ENCODE data around the gene SEC22C.

DNA sequence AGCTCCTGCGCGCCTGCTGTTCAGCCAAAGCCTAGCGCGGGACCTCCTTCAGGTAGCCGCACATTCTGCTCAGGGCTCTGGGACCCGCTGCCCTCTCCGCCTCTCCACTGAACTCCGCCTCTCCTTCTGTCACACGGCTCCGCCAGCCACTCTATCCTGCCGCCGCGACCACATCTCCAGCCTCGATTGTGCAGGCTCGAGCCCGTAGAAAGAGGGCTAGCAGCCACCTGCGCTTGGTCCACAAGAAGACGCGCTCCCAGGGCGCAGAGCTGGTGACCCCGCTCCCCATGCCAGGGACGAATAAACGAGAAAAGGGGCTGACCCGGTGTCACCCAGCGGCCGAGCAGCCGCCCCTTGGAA, 80.5 kb downstream of the SEC22C start:
- no peak for TF ChIP-seq NCOA5 (CRISPR knock-in tag; IDR thresholded peaks at IDR 0.05)
- TF ChIP-seq, protein P1, sequence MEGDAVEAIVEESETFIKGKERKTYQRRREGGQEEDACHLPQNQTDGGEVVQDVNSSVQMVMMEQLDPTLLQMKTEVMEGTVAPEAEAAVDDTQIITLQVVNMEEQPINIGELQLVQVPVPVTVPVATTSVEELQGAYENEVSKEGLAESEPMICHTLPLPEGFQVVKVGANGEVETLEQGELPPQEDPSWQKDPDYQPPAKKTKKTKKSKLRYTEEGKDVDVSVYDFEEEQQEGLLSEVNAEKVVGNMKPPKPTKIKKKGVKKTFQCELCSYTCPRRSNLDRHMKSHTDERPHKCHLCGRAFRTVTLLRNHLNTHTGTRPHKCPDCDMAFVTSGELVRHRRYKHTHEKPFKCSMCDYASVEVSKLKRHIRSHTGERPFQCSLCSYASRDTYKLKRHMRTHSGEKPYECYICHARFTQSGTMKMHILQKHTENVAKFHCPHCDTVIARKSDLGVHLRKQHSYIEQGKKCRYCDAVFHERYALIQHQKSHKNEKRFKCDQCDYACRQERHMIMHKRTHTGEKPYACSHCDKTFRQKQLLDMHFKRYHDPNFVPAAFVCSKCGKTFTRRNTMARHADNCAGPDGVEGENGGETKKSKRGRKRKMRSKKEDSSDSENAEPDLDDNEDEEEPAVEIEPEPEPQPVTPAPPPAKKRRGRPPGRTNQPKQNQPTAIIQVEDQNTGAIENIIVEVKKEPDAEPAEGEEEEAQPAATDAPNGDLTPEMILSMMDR (CRISPR knock-in tag; IDR thresholded peaks at IDR 0.05) = no peak
- TF ChIP-seq, protein P2, sequence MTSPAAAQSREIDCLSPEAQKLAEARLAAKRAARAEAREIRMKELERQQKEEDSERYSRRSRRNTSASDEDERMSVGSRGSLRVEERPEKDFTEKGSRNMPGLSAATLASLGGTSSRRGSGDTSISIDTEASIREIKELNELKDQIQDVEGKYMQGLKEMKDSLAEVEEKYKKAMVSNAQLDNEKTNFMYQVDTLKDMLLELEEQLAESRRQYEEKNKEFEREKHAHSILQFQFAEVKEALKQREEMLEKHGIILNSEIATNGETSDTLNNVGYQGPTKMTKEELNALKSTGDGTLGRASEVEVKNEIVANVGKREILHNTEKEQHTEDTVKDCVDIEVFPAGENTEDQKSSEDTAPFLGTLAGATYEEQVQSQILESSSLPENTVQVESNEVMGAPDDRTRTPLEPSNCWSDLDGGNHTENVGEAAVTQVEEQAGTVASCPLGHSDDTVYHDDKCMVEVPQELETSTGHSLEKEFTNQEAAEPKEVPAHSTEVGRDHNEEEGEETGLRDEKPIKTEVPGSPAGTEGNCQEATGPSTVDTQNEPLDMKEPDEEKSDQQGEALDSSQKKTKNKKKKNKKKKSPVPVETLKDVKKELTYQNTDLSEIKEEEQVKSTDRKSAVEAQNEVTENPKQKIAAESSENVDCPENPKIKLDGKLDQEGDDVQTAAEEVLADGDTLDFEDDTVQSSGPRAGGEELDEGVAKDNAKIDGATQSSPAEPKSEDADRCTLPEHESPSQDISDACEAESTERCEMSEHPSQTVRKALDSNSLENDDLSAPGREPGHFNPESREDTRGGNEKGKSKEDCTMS (CRISPR knock-in tag; conservative IDR thresholded peaks at IDR 0.05) = no peak
- TF ChIP-seq ZNF629 (CRISPR knock-in tag; conservative IDR thresholded peaks at IDR 0.05) = no peak
- TF ChIP-seq ZNF362 (CRISPR knock-in tag; IDR thresholded peaks at IDR 0.05; ENCODE audit: borderline replicate concordance) = no peak
- no peak for TF ChIP-seq POLR2A (IDR thresholded peaks at IDR 0.05; ENCODE audit: insufficient read depth in 1 of 2, low read depth in 2 of 2, low read length in 2 of 2)
- TF ChIP-seq, protein P3, sequence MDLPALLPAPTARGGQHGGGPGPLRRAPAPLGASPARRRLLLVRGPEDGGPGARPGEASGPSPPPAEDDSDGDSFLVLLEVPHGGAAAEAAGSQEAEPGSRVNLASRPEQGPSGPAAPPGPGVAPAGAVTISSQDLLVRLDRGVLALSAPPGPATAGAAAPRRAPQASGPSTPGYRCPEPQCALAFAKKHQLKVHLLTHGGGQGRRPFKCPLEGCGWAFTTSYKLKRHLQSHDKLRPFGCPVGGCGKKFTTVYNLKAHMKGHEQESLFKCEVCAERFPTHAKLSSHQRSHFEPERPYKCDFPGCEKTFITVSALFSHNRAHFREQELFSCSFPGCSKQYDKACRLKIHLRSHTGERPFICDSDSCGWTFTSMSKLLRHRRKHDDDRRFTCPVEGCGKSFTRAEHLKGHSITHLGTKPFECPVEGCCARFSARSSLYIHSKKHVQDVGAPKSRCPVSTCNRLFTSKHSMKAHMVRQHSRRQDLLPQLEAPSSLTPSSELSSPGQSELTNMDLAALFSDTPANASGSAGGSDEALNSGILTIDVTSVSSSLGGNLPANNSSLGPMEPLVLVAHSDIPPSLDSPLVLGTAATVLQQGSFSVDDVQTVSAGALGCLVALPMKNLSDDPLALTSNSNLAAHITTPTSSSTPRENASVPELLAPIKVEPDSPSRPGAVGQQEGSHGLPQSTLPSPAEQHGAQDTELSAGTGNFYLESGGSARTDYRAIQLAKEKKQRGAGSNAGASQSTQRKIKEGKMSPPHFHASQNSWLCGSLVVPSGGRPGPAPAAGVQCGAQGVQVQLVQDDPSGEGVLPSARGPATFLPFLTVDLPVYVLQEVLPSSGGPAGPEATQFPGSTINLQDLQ (CRISPR knock-in tag; IDR thresholded peaks at IDR 0.05) = no peak
- TF ChIP-seq MTA1 (CRISPR knock-in tag; IDR thresholded peaks at IDR 0.05; ENCODE audit: borderline replicate concordance) = no peak

Data from HepG2 (cell line).